ENCODE measurements around the gene PSME2.

Gene PSME2

GRCh38 chr14:24160499-24160849 lies 14.1 kb upstream of the PSME2 start:
- no peak for DNase-seq (ENCODE audit: low spot score)
- TF ChIP-seq CTCF (IDR thresholded peaks at IDR 0.05; ENCODE audit: extremely low read depth, missing control alignments), result no peak

DNA sequence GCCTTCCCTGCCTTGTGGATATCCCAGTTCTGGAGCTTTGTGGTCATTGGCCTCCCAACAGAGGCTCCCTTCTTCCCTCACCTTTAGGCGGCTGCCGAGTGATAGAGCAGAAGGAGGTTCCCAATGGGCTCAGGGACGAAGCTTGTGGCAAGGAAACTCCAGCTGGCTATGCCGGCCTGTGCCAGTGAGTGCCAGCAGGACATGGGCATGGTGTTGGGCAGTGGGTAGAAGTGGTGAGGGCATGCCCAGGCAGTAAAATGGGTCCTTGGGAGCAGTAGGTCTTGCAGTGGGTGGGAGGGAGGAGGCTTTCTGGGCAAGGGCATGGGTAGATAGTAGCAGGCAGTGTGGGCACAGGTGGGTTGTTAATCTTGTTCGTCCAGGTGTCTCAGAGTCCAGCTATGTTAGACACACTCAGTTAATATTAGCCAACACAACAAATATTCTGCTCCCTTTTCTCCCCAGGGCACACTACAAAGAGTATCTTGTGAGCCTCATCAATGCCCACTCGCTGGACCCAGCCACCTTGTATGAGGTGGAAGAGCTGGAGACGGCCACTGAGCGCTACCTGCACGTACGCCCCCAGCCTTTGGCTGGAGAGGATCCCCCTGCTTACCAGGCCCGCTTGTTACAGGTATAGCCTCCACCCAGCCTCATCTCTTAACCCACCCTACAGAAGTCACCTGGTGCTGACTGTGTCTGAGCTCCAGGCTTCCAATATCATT lies 13.5 kb upstream of the PSME2 start:
- no peak for TF ChIP-seq CTCF (IDR thresholded peaks at IDR 0.05; ENCODE audit: extremely low read depth, missing control alignments)
- no peak for DNase-seq (ENCODE audit: low spot score)

- no peak for TF ChIP-seq CTCF (IDR thresholded peaks at IDR 0.05; ENCODE audit: extremely low read depth, missing control alignments)
- no peak for DNase-seq (ENCODE audit: low spot score)
These were observed 10.9 kb upstream of the PSME2 start for GRCh38 chr14:24157331-24157730.

DNA sequence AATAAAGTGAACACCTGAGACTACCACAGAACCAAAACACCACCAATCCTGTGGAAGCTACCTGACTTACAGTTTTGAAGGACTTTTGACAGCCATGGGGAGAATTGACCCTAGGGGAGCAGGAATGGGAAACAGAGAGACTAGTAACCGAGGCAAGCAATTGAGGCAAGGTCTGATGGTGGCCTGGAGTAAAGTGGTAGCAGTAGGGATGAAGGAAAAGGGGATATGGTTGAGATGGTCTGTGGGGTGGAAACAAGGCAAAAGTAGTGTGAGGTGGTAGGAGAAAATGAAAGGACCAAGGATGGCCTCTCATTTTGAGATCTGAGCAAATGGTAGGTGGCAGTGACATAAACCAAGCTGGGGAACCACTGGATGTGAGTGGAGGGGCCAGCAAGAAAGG lies 10.4 kb upstream of the PSME2 start:
- DNase-seq (ENCODE audit: low spot score), result no peak
- no peak for TF ChIP-seq CTCF (IDR thresholded peaks at IDR 0.05; ENCODE audit: extremely low read depth, missing control alignments)

- TF ChIP-seq CTCF (IDR thresholded peaks at IDR 0.05; ENCODE audit: extremely low read depth, missing control alignments), result no peak
These were observed 8.7 kb upstream of the PSME2 start for GRCh38 chr14:24155100-24155499.

DNA sequence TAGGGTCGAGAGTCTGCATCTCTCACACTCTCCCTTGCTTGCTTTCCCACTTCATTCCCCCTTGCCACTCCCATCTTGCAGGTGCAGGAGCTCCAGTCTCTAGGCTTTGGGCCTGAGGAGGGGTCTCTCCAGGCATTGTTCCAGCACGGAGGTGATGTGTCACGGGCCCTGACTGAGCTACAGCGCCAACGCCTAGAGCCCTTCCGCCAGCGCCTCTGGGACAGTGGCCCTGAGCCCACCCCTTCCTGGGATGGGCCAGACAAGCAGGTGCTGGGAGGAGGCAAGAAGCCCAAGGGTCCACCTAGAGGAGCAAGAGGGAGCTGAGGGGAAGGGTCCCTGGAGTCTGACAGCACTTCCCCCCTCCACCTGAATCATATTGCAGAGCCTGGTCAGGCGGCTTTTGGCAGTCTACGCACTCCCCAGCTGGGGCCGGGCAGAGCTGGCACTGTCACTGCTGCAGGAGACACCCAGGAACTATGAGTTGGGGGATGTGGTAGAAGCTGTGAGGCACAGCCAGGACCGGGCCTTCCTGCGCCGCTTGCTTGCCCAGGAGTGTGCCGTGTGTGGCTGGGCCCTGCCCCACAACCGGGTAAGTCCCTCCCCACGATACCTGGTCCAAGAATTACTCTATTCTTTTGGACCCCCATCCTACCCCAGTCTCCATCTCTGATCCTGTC lies 5.1 kb upstream of the PSME2 start:
- TF ChIP-seq CTCF (IDR thresholded peaks at IDR 0.05; ENCODE audit: extremely low read depth, missing control alignments), result no peak
- DNase-seq (ENCODE audit: low spot score), result no peak

More at GRCh38 chr14:24155100-24155499, 8.7 kb upstream of the PSME2 start:
- no peak for DNase-seq (ENCODE audit: low spot score)

GRCh38 chr14:24150993-24151392 lies 4.6 kb upstream of the PSME2 start:
- TF ChIP-seq CTCF (IDR thresholded peaks at IDR 0.05; ENCODE audit: extremely low read depth, missing control alignments), result no peak
- DNase-seq (ENCODE audit: low spot score), result no peak

All from GM20000 (cell line).